ENCODE results near the gene ADORA1.

The ADORA1 gene

DNA sequence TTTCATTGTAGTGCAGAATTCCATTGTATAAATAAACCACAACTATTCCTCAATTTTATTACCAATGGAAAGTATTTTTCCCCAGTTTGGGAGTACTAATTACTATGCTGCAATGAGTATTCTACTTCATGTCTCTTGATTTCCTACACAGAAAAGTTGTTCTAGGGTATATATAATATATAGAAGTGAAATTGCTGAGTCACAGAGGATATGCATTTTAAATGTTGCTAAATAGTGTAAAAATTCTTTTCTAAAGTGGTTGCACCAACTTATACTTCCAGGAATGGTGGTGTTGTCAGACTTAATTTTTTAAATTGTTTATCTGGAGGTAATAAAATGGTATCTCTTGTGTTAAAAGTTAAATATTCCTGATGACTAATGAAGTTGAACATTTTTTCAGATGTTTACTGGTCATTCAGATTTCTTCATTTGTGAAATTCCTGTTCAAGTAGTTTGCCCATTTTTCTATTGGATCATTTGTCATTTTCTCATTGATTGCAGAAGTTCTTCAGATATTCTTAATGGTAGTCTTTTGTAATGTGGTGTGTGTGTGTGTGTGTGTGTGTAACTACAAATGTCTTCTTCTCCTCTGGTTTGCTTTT, 22.6 kb upstream of the ADORA1 start:
- no peak overlapping the region for H3K27ac ChIP-seq (ENCODE audit: low read length)
- H3K4me3 ChIP-seq (ENCODE audit: low read length in 2 of 2) = no peak overlapping the region
- H3K36me3 ChIP-seq (ENCODE audit: control insufficient read depth in 2 of 2, insufficient read depth in 2 of 2, low read length in 2 of 2) = no peaks in the 10 kb centered on the region
- no peaks in the 10 kb centered on the region for H3K4me1 ChIP-seq (ENCODE audit: control insufficient read depth, insufficient read depth, low read length)
- H3K9ac ChIP-seq (ENCODE audit: low read length in 2 of 2) = no peak overlapping the region
- H3K9me3 ChIP-seq (ENCODE audit: control insufficient read depth in 2 of 2, low read length in 2 of 2) = no peaks in the 10 kb centered on the region
- peaks cover 0 to 8% of the 10 kb centered on the region in 2 donors for H3K27me3 ChIP-seq (ENCODE audit: control insufficient read depth in 1 of 2, insufficient read depth in 2 of 2, low read length in 2 of 2)

DNA sequence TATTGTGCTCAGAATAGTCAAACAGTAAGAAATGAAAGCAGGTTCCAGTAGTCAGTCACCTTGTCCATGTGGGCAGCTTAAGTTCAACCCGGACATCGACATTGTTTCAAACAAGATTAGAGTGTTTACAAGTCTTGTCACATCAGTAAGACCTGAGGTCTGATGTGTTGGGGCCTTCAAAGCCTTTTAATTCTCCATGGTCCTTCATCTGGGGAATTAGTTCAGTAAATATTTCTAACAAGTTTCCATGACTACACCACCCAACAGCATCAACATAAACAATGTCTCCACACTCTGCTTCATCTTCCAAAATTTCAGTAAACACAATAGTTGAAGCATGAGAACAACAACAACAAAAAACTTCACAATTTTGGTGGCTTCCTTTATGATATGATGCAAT, 15.1 kb upstream of the ADORA1 start:
- Histone ChIP-seq H3K36me3 (ENCODE audit: control insufficient read depth in 2 of 2, insufficient read depth in 2 of 2, low read length in 2 of 2) (no peaks in the 10 kb centered on the region), H3K4me1 (ENCODE audit: control insufficient read depth, insufficient read depth, low read length) (no peaks in the 10 kb centered on the region), H3K27me3 (ENCODE audit: control insufficient read depth in 1 of 2, insufficient read depth in 2 of 2, low read length in 2 of 2) (peaks cover under 1 to 2% of the 10 kb centered on the region in 2 donors), H3K4me3 (ENCODE audit: low read length in 2 of 2) (no peak overlapping the region), H3K27ac (ENCODE audit: low read length) (no peak overlapping the region), H3K9me3 (ENCODE audit: control insufficient read depth in 2 of 2, low read length in 2 of 2) (no peaks in the 10 kb centered on the region), H3K9ac (ENCODE audit: low read length in 2 of 2) (no peak overlapping the region)

DNA sequence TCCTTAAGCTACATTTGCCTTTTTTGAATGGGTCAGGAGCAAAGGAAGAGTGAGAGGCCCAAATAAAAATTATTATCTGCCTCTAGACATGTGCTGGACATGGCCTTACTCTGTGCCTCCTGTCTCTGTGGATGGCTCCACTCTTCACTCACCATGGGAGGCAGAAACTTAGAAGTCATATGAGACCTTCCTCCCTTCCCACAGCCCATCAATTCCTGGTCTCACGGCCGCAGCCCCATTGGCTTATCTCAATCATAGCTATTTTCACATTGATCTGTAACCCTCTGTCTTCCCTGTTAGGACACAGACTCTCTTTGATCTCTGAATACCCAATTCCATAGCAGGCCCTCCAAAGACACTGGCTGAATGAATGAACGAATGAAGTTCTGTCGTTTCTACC, 14.2 kb upstream of the ADORA1 start:
- Histone ChIP-seq H3K27me3 (ENCODE audit: control insufficient read depth in 1 of 2, insufficient read depth in 2 of 2, low read length in 2 of 2) (peaks cover 8 to 9% of the 10 kb centered on the region in 2 donors), H3K4me1 (ENCODE audit: control insufficient read depth, insufficient read depth, low read length) (peaks cover 3% of the 10 kb centered on the region), H3K9me3 (ENCODE audit: control insufficient read depth in 2 of 2, low read length in 2 of 2) (no peaks in the 10 kb centered on the region), H3K9ac (ENCODE audit: low read length in 2 of 2) (no peak overlapping the region), H3K36me3 (ENCODE audit: control insufficient read depth in 2 of 2, insufficient read depth in 2 of 2, low read length in 2 of 2) (no peaks in the 10 kb centered on the region), H3K4me3 (ENCODE audit: low read length in 2 of 2) (no peak overlapping the region), H3K27ac (ENCODE audit: low read length) (no peak overlapping the region)

DNA sequence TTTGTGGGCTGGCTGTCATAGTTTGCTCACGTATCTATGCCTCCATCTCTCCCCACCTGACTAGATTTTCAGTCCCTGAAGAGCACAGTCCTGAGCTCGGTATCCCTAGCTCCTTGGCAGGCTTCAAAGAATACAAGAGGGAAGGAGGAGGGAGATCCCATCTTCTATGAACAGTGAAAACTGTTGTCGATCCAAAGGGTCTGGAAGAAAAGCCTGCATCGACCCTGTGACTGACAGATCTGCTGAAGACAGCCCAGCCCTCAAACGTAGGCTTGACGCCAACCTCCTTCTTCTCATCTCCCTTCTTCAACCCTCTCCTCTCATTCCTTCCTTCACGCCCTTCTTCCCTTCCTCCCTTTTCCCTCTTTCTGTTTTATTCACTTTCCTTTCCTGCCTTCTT, 13.3 kb upstream of the ADORA1 start:
- no peak overlapping the region for H3K27ac ChIP-seq (ENCODE audit: low read length)
- H3K27me3 ChIP-seq (ENCODE audit: control insufficient read depth in 1 of 2, insufficient read depth in 2 of 2, low read length in 2 of 2) = peaks cover 15 to 16% of the 10 kb centered on the region in 2 donors
- H3K4me3 ChIP-seq (ENCODE audit: low read length in 2 of 2) = no peak overlapping the region
- H3K9ac ChIP-seq (ENCODE audit: low read length in 2 of 2) = no peak overlapping the region
- H3K36me3 ChIP-seq (ENCODE audit: control insufficient read depth in 2 of 2, insufficient read depth in 2 of 2, low read length in 2 of 2) = no peaks in the 10 kb centered on the region
- peaks cover 3% of the 10 kb centered on the region for H3K4me1 ChIP-seq (ENCODE audit: control insufficient read depth, insufficient read depth, low read length)
- no peaks in the 10 kb centered on the region for H3K9me3 ChIP-seq (ENCODE audit: control insufficient read depth in 2 of 2, low read length in 2 of 2)

DNA sequence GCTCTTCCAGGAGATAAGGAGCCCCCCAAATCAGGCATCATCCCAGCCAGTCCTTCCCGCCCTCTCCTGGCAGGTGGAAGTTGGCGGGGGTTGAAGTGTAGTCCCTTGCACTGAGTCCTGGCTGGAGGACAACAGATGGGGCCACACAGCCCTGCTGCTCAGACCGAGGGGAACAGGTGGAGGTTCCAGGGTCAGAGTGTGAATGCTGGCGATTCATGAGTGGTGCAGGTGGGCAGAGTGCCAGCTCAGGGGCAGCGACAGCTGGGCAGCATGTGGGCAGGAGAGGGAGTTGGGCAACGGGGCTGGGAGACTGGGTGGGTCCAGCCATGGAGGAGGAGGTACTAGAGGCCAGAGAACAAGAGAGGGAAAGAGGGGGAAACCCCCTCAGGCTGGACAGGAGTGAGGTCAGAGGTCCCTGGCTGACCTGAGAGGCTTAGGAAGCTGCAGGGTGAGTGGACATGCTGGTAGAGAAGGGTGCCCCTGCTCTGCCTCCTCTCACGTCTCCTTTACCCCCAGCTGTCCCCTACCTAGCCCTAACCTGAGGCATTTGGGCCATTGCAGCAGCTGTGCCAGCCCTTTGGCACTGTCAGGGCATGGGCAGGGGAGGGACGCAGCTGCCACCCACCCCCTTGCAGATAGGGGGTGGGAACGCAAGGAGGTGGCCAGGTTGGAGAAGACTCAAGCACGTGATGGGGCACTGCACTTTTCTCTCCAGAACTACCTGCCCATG, 11.3 kb upstream of the ADORA1 start:
- H3K9ac ChIP-seq (ENCODE audit: low read length in 2 of 2) = no peak overlapping the region
- H3K27ac ChIP-seq (ENCODE audit: low read length) = no peak overlapping the region

DNA sequence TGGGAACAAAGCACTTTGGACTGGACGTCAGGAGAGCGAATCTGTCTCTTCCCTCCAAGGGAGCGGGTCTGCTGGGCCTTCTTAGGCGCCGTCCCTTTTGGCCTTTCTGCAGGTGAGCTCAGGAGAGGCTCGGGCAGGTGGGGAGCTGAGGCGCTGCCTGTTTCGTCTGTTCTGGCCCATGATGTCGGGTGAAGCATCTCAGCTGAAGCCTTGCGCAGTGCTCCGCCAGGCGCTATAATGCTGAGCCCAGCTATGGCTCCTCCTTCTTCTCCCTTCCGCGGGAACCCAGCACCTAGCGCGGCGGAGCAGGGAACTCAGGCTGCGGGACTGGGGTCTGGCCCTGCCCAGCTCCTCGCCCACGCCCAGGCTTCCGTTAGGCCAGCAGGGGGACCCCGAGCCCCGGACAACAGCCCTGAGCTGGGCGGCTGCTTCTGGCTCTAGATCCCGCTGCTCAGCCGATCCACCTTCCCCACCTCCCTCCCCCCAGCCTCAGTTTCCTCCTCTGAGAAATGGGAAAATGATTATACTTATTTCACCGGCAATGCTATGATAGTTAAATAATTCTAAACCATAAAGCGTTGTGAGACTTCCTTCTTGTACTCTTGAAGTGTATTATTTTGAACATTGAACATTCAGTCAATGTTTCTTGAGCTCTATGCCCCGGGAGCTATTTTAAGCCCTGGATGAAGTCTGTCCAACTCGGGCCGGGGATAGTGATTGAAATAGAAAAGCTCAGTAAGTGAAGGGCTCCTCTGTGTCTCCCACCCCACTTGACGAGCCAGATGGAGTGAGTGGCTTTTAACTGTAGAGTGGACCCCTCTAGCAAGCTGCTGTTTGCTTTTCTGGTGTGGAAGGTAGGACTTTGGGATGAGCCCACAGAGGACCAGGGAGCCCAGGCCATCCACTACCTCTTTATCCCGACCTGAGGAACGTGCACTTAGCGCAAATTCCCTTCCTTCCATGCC, 9.6 kb upstream of the ADORA1 start:
- Histone ChIP-seq H3K36me3 (ENCODE audit: control insufficient read depth in 2 of 2, insufficient read depth in 2 of 2, low read length in 2 of 2) (no peaks in the 10 kb centered on the region), H3K4me3 (ENCODE audit: low read length in 2 of 2) (no peak overlapping the region), H3K27ac (ENCODE audit: low read length) (no peak overlapping the region), H3K4me1 (ENCODE audit: control insufficient read depth, insufficient read depth, low read length) (peaks cover 3% of the 10 kb centered on the region), H3K27me3 (ENCODE audit: control insufficient read depth in 1 of 2, insufficient read depth in 2 of 2, low read length in 2 of 2) (peaks cover 37 to 39% of the 10 kb centered on the region in 2 donors), H3K9me3 (ENCODE audit: control insufficient read depth in 2 of 2, low read length in 2 of 2) (no peaks in the 10 kb centered on the region), H3K9ac (ENCODE audit: low read length in 2 of 2) (no peak overlapping the region)

More for the DNA sequence above, 11.3 kb upstream of the ADORA1 start:
- Histone ChIP-seq H3K27me3 (ENCODE audit: control insufficient read depth in 1 of 2, insufficient read depth in 2 of 2, low read length in 2 of 2) (peaks cover 27% of the 10 kb centered on the region in 2 donors), H3K36me3 (ENCODE audit: control insufficient read depth in 2 of 2, insufficient read depth in 2 of 2, low read length in 2 of 2) (no peaks in the 10 kb centered on the region), H3K9me3 (ENCODE audit: control insufficient read depth in 2 of 2, low read length in 2 of 2) (no peaks in the 10 kb centered on the region), H3K4me1 (ENCODE audit: control insufficient read depth, insufficient read depth, low read length) (peaks cover 3% of the 10 kb centered on the region), H3K4me3 (ENCODE audit: low read length in 2 of 2) (no peak overlapping the region)

DNA sequence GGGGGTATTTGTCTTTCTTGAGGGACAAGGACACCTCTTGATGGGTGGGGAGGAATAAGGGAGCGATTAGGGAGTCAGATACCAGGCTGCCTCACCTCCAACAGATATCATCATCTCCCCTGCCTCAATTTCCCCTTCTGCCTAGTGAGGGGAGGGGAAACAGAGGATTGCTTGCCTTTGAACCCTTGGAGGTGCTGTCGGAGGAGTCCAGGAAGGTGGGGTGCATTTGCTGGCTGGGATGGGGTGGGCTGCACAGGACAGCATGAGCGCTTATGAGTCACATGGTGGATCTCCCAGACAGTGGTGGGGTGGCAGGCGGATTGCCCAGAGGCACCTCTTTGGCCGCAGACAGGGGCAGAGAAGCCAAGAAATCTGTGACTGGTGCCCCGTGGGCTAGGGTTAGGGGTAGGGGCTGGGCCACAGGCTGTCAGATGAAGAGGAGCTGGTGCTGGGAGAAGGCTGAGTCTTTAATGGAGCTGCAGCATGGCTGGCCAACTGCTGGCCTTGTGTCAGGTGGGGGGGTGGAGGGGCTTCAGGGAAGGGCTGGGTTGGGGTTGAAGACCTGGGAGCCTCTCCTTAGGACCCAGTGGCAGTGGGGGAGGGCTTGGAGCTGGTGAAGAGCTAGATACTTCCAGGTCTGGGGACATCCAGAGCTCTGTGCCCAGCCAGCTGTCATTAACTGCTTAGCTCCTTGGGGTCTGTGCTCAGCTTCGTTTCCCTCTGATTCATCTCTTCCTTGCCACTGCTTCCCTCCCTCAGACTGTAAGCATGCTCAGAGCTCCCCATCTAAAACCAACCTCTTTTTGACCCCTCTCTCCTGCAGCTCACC, 7.0 kb upstream of the ADORA1 start:
- Histone ChIP-seq H3K4me1 (ENCODE audit: control insufficient read depth, insufficient read depth, low read length) (peaks cover 3% of the 10 kb centered on the region), H3K9me3 (ENCODE audit: control insufficient read depth in 2 of 2, low read length in 2 of 2) (no peaks in the 10 kb centered on the region), H3K27me3 (ENCODE audit: control insufficient read depth in 1 of 2, insufficient read depth in 2 of 2, low read length in 2 of 2) (peaks cover 51 to 56% of the 10 kb centered on the region in 2 donors), H3K27ac (ENCODE audit: low read length) (no peak overlapping the region), H3K36me3 (ENCODE audit: control insufficient read depth in 2 of 2, insufficient read depth in 2 of 2, low read length in 2 of 2) (no peaks in the 10 kb centered on the region), H3K9ac (ENCODE audit: low read length in 2 of 2) (no peak overlapping the region), H3K4me3 (ENCODE audit: low read length in 2 of 2) (no peak overlapping the region)

DNA sequence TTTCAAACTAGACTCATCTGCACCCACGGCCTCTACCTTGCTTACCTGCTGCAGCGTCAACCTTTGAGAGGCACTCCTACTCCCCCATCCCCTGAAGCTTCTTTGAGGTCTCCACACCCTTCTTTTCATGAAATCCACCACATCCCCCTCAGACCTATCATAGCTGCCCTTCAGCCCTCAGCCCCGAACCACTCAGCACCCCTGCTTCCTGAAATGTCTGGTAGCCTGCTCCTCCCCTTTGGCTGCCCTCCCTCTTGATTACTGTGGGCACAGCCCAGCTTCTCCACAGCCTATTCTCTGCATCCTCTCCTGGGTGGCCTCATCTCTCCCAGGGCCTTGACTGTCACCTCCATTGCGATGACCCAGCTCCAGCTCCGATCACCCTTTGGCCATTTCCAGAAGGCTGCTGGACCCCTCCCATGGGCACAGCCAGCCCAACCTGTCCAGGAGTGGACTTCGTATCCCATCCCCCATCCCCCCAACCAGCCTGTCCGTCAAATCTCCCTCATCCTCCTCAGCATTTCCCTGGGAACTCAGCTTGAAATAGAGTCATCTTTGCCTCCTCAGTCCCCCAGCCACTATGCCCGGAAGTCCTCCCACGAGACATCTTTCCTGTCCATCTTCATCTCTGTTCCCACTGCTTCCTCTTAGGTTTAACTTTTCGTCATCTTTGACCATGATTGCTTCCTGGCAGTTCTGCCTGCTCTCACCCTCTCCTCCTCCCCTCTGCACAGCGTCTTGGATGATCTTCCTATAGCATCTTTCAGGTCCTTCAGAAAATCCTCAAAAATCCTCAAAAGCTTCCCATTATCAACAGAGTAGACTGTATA, 6.1 kb upstream of the ADORA1 start:
- Histone ChIP-seq H3K9ac (ENCODE audit: low read length in 2 of 2) (no peak overlapping the region), H3K4me3 (ENCODE audit: low read length in 2 of 2) (no peak overlapping the region), H3K27ac (ENCODE audit: low read length) (no peak overlapping the region), H3K4me1 (ENCODE audit: control insufficient read depth, insufficient read depth, low read length) (peaks cover 5% of the 10 kb centered on the region), H3K9me3 (ENCODE audit: control insufficient read depth in 2 of 2, low read length in 2 of 2) (no peaks in the 10 kb centered on the region), H3K36me3 (ENCODE audit: control insufficient read depth in 2 of 2, insufficient read depth in 2 of 2, low read length in 2 of 2) (no peaks in the 10 kb centered on the region), H3K27me3 (ENCODE audit: control insufficient read depth in 1 of 2, insufficient read depth in 2 of 2, low read length in 2 of 2) (peaks cover 59% of the 10 kb centered on the region in 2 donors)

DNA sequence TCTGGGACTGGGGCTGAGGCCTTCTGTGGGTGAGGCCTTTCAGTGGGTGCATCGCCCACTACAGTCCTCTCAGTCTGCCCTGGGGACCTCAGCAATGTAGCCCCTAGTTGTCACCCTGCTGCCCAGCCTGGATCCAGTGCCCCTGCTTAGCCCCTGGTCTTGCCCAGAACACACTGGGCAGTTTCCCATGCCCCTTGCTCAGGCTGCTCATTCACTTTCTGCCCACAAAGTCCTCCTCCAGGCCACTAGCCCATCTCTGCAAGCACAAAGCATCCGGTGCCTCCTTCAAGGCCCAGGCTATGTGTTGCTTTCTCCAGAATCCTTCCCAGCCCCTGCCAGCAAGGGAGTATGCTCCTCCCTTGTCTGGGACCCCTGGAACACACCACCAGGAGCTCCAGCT, 5.4 kb upstream of the ADORA1 start:
- Histone ChIP-seq H3K9me3 (ENCODE audit: control insufficient read depth in 2 of 2, low read length in 2 of 2) (no peaks in the 10 kb centered on the region), H3K36me3 (ENCODE audit: control insufficient read depth in 2 of 2, insufficient read depth in 2 of 2, low read length in 2 of 2) (no peaks in the 10 kb centered on the region), H3K27ac (ENCODE audit: low read length) (no peak overlapping the region), H3K27me3 (ENCODE audit: control insufficient read depth in 1 of 2, insufficient read depth in 2 of 2, low read length in 2 of 2) (peaks cover 62 to 67% of the 10 kb centered on the region in 2 donors), H3K4me3 (ENCODE audit: low read length in 2 of 2) (no peak overlapping the region), H3K4me1 (ENCODE audit: control insufficient read depth, insufficient read depth, low read length) (peaks cover 13% of the 10 kb centered on the region), H3K9ac (ENCODE audit: low read length in 2 of 2) (no peak overlapping the region)

Measured in stomach smooth muscle (tissue), 2 donors.